ENCODE results near the gene ARID5A. TPM values are rescaled to one million over a fixed set of nuclear protein-coding genes. Genes with fewer than 3 reads are reported as not detected.

The ARID5A gene
- total and polyA plus RNA-seq, 10 of the 15 experiments (the other 5 are each of a cell fraction or from before 2014, with no cell fraction given): 0.76 to 87.1 (median 37.6) TPM

GRCh38 chr2:96528006-96528699 lies 8.4 kb upstream of the ARID5A start (continued):
- TF ChIP-seq REST (IDR thresholded peaks at IDR 0.05; ENCODE audit: low read depth, low read length) (no peak), MEF2B (IDR thresholded peaks at IDR 0.05; ENCODE audit: partially characterized antibody, poor library complexity, severe bottlenecking) (peak; percentile 96), BHLHE40 (IDR thresholded peaks at IDR 0.05; ENCODE audit: borderline replicate concordance in 1 of 2, low read depth in 2 of 2, low read length in 1 of 2) (peak in 1 of 2 experiments; percentile 32; a peak in 2 of 4 replicates), NR2C2 (IDR thresholded peaks at IDR 0.05; ENCODE audit: borderline replicate concordance, control insufficient read depth, insufficient read length, low read depth) (no peak), KAT2A (conservative IDR thresholded peaks at IDR 0.05; ENCODE audit: control insufficient read depth, low read depth, low read length) (no peak), STAT3 (IDR thresholded peaks at IDR 0.05; ENCODE audit: low read depth, low read length) (0 out of 2 replicates have a peak, but pooled peaks have one; percentile 27), ATF7 (IDR thresholded peaks at IDR 0.05; ENCODE audit: low read depth) (peak; percentile 72), FOXM1 (IDR thresholded peaks at IDR 0.05; ENCODE audit: low read depth, low read length) (0 out of 2 replicates have a peak, but pooled peaks have one; percentile 3), SMC3 (IDR thresholded peaks at IDR 0.05; ENCODE audit: borderline replicate concordance, low read length) (no peak), SMAD5 (IDR thresholded peaks at IDR 0.05; ENCODE audit: low read depth) (no peak), RB1 (IDR thresholded peaks at IDR 0.05; ENCODE audit: borderline replicate concordance) (peak; percentile 54; the same call in 1 of the 2 replicates), JUNB (IDR thresholded peaks at IDR 0.05) (peak; percentile 58), USF1 (IDR thresholded peaks at IDR 0.05; ENCODE audit: borderline replicate concordance, extremely low read length, insufficient read depth, low read depth, low read length) (no peak), ZBTB33 (IDR thresholded peaks at IDR 0.05) (no peak), PML (IDR thresholded peaks at IDR 0.05; ENCODE audit: low read length) (no peak), IKZF2 (IDR thresholded peaks at IDR 0.05) (peak; percentile 50 to 51; a peak in 3 of 4 replicates), BMI1 (IDR thresholded peaks at IDR 0.05; ENCODE audit: borderline replicate concordance) (no peak), SPI1 (IDR thresholded peaks at IDR 0.05; ENCODE audit: borderline replicate concordance, insufficient read depth, low read depth, low read length) (peak; percentile 52; the same call in 1 of the 2 replicates)

Data from GM12878 (cell line).